GM12878 (cell line): ENCODE results near the gene DAGLA.

Experiments
- NFYA ChIP-seq: IDR thresholded peaks from 2 replicates; pipeline ENCODE4 v1.6.1; 2011; ENCODE audit warnings: low read depth, mild to moderate bottlenecking, low read length, improper control_type of control experiment, borderline replicate concordance
- RFX5 ChIP-seq: IDR thresholded peaks from 2 replicates; pipeline ENCODE4 v1.6.1; 2011; ENCODE audit warnings: low read depth, low read length, improper control_type of control experiment

GRCh38 chr11:61711498-61711897 lies 31.3 kb downstream of the DAGLA start:
- no peak for TF ChIP-seq RFX5
- no peak for TF ChIP-seq NFYA
